HCT116 (cell line): ENCODE measurements around the gene SERTM1.

Experiments used
- POLR2AphosphoS5 ChIP-seq: IDR thresholded peaks from 2 replicates; pipeline ENCODE4 v1.6.1; 2011; ENCODE audit warnings: mild to moderate bottlenecking, low read depth, low read length, moderate library complexity
- YY1 ChIP-seq: IDR thresholded peaks from 2 replicates; pipeline ENCODE4 v1.6.1; 2011; ENCODE audit warnings: low read length, low read depth, moderate library complexity, mild to moderate bottlenecking; ENCODE audit not compliant: insufficient replicate concordance; ENCODE audit errors: extremely low read depth
- TF ChIP-seq, protein P1 (sequence below): IDR thresholded peaks from 2 replicates; pipeline ENCODE4 v1.6.1; 2012
- TF ChIP-seq, protein P2 (sequence below), 3 experiments: fragments of 200-600 bp in 1 of 3; sonication (generic) in 1 of 3; IDR thresholded peaks in 2 of 3; conservative IDR thresholded peaks in 1 of 3; 2 replicates each; pipeline ENCODE4 v1.5.1; 2012 to 2017; ENCODE audit warnings: low read depth in 2 of 3, low read length in 2 of 3, antibody characterized with exemption in 1 of 3, borderline replicate concordance in 1 of 3, control low read depth in 1 of 3, mild to moderate bottlenecking in 1 of 3, mixed read lengths in 1 of 3, mixed run types in 1 of 3, moderate library complexity in 1 of 3; ENCODE audit not compliant: insufficient read depth in 1 of 3

DNA sequence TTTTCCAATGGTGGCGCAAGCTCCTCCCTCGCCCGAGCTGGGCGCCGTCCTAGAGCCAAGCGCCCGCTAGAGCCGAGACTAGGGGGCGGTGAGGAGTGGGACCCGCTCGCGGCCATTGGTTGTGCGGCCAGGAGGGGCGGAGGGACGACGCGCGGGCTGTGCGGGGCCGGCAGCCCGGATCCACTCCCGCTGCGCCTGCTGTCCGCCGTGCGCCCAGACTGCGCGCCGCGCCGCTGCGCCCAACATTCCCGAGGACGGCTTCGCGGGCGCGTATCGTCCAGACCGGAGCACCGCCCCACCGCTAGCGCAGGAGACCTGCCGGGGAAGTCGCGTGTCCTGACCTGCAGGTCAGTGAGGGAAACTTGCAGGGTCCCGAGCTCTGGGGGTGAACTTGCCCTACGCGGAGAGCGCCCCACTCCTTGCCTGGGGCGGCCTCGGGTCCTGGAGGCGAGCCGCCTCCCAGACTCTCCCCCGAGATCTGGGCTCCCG, at the start of gene SERTM1:
- TF ChIP-seq, protein P1, sequence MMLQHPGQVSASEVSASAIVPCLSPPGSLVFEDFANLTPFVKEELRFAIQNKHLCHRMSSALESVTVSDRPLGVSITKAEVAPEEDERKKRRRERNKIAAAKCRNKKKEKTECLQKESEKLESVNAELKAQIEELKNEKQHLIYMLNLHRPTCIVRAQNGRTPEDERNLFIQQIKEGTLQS = no peak
- TF ChIP-seq, protein P2, sequence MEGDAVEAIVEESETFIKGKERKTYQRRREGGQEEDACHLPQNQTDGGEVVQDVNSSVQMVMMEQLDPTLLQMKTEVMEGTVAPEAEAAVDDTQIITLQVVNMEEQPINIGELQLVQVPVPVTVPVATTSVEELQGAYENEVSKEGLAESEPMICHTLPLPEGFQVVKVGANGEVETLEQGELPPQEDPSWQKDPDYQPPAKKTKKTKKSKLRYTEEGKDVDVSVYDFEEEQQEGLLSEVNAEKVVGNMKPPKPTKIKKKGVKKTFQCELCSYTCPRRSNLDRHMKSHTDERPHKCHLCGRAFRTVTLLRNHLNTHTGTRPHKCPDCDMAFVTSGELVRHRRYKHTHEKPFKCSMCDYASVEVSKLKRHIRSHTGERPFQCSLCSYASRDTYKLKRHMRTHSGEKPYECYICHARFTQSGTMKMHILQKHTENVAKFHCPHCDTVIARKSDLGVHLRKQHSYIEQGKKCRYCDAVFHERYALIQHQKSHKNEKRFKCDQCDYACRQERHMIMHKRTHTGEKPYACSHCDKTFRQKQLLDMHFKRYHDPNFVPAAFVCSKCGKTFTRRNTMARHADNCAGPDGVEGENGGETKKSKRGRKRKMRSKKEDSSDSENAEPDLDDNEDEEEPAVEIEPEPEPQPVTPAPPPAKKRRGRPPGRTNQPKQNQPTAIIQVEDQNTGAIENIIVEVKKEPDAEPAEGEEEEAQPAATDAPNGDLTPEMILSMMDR (IDR thresholded peaks at IDR 0.05 in 2 of 3, conservative IDR thresholded peaks at IDR 0.05 in 1 of 3; ENCODE audit: borderline replicate concordance in 1 of 3, insufficient read depth in 1 of 3, low read depth in 2 of 3, low read length in 2 of 3) = no peak
- TF ChIP-seq POLR2AphosphoS5 (no peak), YY1 (no peak)
